Tibial nerve (tissue), 4 donors: ENCODE data around the gene SCN5A.

Experiments
- CTCF ChIP-seq, 5 experiments: fragments of 200-600 bp in 3 of 5; fragments of 450-650 bp in 2 of 5; sonication (generic) in 3 of 5; IDR thresholded peaks; one replicate each; pipeline ENCODE4 v1.5.1; 2016 to 2019; ENCODE audit warnings: antibody characterized with exemption in 5 of 5, mild to moderate bottlenecking in 3 of 5, moderate library complexity in 2 of 5
- EP300 ChIP-seq, 2 donors: sonication (generic); formaldehyde crosslinking; IDR thresholded peaks; one replicate each; pipeline ENCODE4 v1.6.1; 2017; ENCODE audit warnings: antibody characterized with exemption in 2 of 2, mild to moderate bottlenecking in 1 of 2
- POLR2A ChIP-seq, 2 donors: fragments of 450-650 bp; IDR thresholded peaks; one replicate each; pipeline ENCODE4 v1.6.1; 2017; ENCODE audit warnings: antibody characterized with exemption in 2 of 2, mild to moderate bottlenecking in 2 of 2, moderate library complexity in 2 of 2

- TF ChIP-seq CTCF (IDR thresholded peaks at IDR 0.05) (no peak), POLR2A (IDR thresholded peaks at IDR 0.05) (no peak), EP300 (IDR thresholded peaks at IDR 0.05) (no peak)
These were observed 72.0 kb downstream of the SCN5A start for GRCh38 chr3:38577371-38578080.
